ENCODE results near the gene STARD3.

STARD3 gene

GRCh38 chr17:39639043-39639442 lies 2.1 kb downstream of the STARD3 start:
- no peak for DNase-seq (ENCODE audit: low read depth)

- DNase-seq (ENCODE audit: low read depth): no peak
Observed at GRCh38 chr17:39639566-39640458, 2.9 kb downstream of the STARD3 start.

DNA sequence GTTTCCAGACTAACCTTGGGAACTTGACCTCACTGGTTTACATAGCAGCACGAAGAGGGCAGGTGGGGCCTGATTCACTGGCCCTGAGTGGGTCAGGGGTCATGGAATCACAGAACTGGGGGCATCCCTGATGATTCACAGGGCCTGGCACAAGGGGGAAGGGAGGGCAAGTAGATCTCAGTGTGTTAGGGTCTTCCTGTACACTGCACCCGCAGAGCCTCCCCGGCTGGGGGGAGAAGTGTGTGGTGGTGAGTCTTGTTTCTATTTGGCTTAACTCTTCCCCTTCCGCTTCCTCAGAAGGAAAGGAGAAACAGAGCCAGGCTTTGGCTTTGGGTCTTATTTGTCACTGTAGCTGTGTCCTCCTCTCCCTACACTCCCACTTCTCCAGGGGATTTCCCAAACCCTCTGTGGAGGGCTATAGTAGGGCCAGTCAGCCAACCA lies 3.7 kb downstream of the STARD3 start:
- DNase-seq (ENCODE audit: low read depth): no peak

DNA sequence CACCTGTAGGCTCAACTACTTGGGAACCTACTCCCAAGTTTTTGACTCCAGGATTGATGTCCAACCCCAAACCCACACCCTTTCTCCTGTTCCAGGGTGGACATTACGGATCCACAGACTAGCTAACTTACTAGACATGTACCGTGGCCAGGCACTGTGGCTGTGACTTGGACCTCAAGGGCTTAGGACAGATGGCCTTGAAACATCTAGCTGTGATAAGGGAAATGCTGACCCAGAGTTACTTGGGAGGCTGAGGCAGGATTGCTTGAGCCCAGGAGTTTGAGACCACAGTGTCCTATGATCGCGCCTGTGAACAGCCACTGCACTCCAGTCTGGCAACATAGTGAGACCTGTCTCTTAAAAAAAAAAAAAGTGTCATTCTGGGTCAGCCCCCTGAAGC lies 4.2 kb downstream of the STARD3 start:
- no peak for DNase-seq (ENCODE audit: low read depth)

- DNase-seq (ENCODE audit: low read depth): no peak
Observed at GRCh38 chr17:39641883-39642282, 4.9 kb downstream of the STARD3 start.

GRCh38 chr17:39642291-39643074 lies 5.5 kb downstream of the STARD3 start:
- no peak for DNase-seq (ENCODE audit: low read depth)

DNA sequence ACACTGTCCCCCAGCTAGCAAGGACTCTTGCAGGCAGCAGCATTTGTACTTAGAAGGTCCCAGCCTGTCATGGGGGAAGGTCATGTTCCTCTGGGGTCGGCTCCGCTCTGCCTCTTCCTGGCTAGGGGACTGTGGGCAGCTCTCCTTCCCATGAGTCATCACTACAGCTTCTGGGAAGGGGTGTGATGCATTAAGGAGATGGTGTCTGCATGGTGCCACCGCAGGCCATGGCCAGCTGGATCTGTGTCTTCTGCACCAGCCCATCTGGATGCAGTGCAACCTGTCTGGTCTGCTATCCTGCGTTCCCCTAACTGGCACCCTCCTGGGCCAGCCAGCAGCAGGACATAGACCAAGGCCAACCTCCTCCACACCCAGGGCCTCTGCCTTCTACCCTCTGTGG lies 6.3 kb downstream of the STARD3 start:
- DNase-seq (ENCODE audit: low read depth): no peak

DNA sequence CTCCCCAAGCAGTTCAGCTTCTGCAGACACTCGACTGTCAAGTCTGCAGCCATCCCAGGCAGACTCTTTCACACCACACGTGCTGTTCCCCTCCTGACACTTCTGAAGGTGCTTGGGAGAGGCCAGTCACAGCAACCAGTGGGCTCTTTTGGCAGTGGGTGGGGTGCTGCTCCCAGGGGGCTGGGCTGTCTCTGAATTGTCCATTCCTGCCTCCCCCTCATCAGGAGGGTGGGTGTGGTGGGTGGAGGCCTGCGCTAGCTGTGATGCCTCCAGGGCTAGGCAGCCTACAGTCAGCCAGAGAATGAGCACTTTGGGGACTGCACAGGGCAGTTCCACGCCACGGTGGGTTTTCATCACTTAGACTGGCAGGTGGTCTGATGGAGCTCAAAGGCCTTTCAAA lies 10.3 kb downstream of the STARD3 start:
- no peak for DNase-seq (ENCODE audit: low read depth)

DNA sequence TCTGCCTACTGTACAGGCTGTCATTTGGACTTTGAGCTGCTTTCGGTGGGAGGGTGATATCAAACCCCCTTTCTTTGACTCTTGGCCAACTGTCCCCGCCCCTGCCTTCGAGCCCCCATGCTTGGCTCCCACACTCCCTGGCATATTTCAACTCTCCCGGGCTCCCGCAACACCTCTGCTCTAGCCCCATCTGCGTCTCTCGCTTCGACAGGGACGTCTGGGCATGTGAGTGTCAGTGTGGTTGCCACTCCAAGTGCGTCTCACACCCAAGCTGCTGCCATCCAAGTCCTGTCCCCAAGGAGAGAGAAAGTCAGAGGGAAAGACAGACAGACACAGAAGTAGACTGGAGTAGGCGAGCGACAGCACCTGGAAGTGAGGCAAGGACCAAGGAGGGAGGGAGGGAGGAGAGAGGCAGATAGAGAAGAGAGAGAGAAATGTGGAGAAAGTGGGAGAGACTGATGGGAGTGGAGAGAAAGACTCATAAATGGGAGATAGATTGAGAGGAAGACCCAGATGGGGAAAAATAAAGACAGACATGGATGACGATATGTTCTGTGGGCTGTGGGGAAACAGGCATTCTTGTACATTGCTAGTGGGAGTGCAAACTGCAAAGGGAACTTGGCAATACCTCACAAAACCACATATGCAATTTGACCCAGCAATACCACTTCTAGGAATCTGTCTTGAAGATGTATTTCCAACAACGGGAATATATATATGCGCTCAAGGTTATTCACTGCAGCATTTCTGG lies 11.8 kb downstream of the STARD3 start:
- no peak for DNase-seq (ENCODE audit: low read depth)

DNA sequence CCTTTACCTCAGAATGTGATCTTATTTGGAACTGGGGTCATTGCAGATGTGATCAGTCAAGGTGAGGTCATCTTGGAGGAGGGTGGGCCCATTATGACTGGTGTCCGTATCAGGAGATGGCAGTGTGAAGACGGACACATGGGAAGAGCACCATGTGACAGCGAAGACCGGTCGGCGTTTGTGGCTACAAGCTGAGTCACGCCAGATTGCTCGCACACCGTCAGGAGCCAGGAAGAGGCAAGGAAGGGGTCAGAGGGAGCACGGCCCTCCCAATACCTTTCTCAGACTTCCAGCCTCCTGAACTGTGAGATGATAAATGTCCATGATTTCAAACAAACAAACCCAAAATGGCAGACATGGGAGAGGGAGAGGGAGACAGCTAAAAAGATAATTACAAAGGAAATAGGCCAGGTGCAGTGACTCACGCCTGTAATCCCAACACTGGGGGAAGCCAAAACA lies 13.2 kb downstream of the STARD3 start:
- DNase-seq (ENCODE audit: low read depth): no peak

GRCh38 chr17:39651923-39652586 lies 15.1 kb downstream of the STARD3 start:
- DNase-seq (ENCODE audit: low read depth): no peak

DNA sequence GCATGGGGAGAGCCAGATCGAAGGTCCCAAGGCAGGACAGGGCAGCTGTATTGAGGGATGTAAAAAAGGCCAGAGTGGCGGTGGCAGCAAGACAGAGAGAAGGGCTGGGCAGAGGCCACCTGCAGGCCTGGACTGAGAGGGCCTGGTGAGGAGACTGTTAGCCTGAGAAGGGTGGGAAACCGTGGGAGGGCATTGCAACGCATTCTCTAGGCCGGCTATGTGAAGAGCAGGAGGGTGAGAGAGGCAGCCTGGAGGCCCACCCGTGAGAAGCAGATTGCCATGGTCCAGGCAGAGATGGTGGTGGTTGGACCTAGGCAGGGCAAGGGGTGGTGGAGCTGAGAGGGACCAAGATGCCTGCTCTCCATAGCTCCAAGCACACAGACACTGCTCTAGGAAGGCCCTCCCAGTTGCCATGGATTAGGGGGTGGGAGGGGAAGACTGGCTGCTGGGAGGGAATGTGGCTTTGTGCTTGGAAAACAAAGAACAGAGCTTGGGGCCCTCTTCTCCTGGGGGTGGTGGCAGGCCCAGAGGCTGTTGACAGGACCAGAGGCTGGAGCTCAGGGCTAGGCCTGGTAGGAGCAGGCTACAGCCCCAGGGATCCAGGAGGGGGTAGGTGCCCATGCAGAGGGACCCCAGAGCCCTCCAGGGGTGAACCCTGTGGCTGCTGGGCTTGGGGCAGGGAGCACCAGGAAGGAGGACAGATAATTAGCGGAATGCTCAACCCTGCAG lies 15.8 kb downstream of the STARD3 start:
- no peak for DNase-seq (ENCODE audit: low read depth)

DNA sequence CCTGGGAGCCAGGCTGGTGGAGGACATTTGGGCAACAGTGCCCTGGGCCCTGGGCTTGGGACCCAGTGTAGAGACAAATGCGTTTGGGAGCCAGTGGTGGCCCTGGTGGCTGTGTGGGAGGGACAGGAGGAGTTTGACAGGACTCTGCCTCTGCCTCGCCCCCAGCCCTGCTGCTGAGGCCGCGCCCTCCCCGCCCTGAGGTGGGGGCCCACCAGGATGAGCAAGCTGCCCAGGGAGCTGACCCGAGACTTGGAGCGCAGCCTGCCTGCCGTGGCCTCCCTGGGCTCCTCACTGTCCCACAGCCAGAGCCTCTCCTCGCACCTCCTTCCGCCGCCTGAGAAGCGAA lies 16.3 kb downstream of the STARD3 start:
- no peak for DNase-seq (ENCODE audit: low read depth)

DNA sequence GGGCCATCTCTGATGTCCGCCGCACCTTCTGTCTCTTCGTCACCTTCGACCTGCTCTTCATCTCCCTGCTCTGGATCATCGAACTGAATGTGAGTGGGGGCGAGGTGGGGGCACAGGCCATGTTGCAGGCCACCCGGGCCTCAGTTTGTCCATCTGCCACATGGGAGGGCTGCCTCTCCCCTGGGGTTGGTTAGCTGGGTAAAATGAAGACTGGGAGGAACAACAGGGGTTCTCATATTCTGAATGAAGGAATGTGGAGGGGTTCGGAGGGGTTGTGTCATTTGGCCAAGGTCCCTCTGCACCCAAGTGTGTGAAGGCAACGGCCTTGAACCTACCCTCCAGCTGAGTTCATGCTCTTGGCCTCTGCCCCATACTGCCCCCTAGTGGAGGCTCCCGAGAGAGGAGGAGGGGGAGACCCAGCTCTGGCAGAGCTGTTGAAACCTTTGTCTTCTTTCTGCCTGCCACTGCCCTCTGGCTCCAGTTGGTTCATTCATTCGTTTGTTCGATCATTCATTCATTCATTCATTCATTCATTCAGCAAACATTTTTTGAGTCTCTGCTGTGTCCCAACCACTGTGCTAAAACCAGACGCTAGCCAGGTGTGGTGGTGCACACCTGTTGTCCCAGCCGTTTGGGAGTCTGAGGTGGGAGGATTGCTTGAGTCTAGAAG lies 16.9 kb downstream of the STARD3 start:
- peak; percentile 74 for DNase-seq (ENCODE audit: low read depth)

DNA sequence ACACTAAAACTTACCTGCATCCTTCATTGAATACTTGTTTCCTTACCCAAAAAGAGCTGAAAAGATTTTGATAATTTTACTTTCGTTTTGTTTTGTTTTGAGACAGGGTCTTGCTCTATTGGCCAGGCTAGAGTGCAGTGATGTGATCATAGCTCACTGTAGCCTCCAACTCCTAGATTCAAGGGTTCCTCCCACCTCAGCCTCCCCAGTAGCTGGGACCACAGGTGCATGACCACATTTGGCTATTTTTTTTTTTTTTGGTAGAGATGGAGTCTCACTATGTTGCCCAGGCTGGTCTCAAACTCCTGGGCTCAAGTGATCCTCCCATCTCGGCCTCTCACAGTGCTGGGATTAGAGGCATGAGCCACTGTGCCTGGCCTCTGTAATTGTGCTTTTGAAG lies 18.2 kb downstream of the STARD3 start:
- DNase-seq (ENCODE audit: low read depth): no peak

DNA sequence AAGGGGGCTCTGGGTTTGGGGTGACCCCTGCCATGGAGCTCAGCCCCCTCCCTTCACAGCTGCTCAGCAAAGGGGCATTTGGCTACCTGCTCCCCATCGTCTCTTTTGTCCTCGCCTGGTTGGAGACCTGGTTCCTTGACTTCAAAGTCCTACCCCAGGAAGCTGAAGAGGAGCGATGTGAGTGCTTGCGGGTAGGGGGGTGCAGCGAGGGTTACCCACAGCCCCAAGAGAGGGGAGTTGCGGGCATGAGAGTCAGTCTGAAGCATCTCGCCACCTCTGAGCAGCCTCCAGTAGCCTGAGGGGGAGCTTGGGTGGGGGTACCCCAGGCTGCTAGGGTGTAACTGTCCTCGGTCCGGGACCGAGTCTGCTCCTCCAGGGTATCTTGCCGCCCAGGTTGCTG lies 21.4 kb downstream of the STARD3 start:
- DNase-seq (ENCODE audit: low read depth): no peak

- no peak for DNase-seq (ENCODE audit: low read depth)
Observed at GRCh38 chr17:39658760-39659159, 21.8 kb downstream of the STARD3 start.

GRCh38 chr17:39659279-39660010 lies 22.5 kb downstream of the STARD3 start:
- DNase-seq (ENCODE audit: low read depth): no peak

GRCh38 chr17:39660011-39660360 lies 23.0 kb downstream of the STARD3 start:
- DNase-seq (ENCODE audit: low read depth): no peak
